ENCODE results near the gene PCDHB8.
"Not testable (repeated sequence)": the region's sequence is repeated elsewhere in the genome, so short reads cannot be mapped to it uniquely, and the experiment has no call there.

The PCDHB8 gene

DNA sequence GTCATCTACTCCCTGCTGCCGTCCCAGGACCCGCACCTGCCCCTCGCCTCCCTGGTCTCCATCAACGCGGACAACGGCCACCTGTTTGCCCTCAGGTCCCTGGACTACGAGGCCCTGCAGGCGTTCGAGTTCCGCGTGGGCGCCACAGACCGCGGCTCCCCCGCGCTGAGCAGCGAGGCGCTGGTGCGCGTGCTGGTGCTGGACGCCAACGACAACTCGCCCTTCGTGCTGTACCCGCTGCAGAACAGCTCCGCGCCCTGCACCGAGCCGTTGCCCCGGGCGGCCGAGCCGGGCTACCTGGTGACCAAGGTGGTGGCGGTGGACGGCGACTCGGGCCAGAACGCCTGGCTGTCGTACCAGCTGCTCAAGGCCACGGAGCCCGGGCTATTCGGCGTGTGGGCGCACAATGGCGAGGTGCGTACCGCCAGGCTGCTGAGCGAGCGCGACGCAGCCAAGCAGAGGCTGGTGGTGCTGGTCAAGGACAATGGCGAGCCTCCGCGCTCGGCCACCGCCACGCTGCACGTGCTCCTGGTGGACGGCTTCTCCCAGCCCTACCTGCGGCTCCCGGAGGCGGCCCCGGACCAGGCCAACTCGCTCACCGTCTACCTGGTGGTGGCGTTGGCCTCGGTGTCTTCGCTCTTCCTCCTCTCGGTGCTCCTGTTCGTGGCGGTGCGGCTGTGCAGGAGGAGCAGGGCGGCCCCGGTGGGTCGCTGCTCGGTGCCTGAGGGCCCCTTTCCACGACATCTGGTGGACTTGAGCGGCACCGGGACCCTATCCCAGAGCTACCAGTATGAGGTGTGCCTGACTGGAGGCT, 3.1 kb upstream of the PCDHB8 start:
- H3K36me3 Mint-ChIP-seq, H3K27ac Mint-ChIP-seq, H3K4me1 Mint-ChIP-seq, ATAC-seq, H3K4me3 Mint-ChIP-seq, H3K9me3 Mint-ChIP-seq: not testable (repeated sequence)
- peaks cover 12% of the 10 kb centered on the region for H3K27me3 Mint-ChIP-seq

DNA sequence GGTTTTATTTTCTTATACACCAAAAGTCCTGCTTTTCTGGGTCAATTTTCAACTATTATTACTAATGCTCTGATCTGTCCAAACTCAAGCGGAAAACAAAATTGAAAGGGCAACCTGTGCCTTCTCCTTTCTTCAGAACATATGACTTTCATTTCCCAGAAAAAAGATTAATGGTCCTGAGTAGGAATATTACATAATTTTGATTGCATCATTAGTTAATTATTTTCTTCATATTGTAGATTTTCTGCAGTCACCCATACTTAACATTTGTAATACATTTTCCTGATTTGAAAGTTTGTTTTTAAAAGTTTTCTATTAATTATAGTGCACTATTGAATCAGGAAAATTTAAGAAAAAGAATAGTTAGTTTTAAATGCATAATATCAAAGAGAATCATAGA, 1.7 kb upstream of the PCDHB8 start:
- Mint-ChIP-seq H3K4me1 (no peaks in the 10 kb centered on the region), H3K4me3 (no peak overlapping the region)

DNA sequence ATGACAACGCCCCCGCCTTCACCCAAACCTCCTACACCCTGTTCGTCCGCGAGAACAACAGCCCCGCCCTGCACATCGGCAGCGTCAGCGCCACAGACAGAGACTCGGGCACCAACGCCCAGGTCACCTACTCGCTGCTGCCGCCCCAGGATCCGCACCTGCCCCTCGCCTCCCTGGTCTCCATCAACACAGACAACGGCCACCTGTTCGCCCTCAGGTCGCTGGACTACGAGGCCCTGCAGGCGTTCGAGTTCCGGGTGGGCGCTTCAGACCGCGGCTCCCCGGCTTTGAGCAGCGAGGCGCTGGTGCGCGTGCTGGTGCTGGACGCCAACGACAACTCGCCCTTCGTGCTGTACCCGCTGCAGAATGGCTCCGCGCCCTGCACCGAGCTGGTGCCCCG, 1.8 kb downstream of the PCDHB8 start:
- not testable (repeated sequence) for H3K4me3 Mint-ChIP-seq, H3K36me3 Mint-ChIP-seq, H3K4me1 Mint-ChIP-seq, ATAC-seq, H3K27ac Mint-ChIP-seq, H3K9me3 Mint-ChIP-seq
- H3K27me3 Mint-ChIP-seq, result peaks cover 24% of the 10 kb centered on the region

More for the DNA sequence above, 1.7 kb upstream of the PCDHB8 start:
- Mint-ChIP-seq H3K36me3 (no peaks in the 10 kb centered on the region), H3K27me3 (peaks cover 6% of the 10 kb centered on the region), H3K9me3 (no peaks in the 10 kb centered on the region), H3K27ac (no peak overlapping the region)
- no peak for ATAC-seq

DNA sequence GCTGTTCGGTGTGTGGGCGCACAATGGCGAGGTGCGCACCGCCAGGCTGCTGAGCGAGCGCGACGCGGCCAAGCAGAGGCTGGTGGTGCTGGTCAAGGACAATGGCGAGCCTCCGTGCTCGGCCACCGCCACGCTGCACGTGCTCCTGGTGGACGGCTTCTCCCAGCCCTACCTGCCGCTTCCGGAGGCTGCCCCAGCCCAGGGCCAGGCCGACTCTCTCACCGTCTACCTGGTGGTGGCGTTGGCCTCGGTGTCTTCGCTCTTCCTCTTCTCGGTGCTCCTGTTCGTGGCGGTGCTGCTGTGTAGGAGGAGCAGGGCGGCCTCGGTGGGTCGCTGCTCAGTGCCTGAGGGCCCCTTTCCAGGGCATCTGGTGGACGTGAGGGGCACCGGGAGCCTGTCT, 2.3 kb downstream of the PCDHB8 start:
- not testable (repeated sequence) for H3K9me3 Mint-ChIP-seq, ATAC-seq, H3K4me1 Mint-ChIP-seq, H3K27ac Mint-ChIP-seq, H3K36me3 Mint-ChIP-seq, H3K4me3 Mint-ChIP-seq
- peaks cover 29% of the 10 kb centered on the region for H3K27me3 Mint-ChIP-seq

DNA sequence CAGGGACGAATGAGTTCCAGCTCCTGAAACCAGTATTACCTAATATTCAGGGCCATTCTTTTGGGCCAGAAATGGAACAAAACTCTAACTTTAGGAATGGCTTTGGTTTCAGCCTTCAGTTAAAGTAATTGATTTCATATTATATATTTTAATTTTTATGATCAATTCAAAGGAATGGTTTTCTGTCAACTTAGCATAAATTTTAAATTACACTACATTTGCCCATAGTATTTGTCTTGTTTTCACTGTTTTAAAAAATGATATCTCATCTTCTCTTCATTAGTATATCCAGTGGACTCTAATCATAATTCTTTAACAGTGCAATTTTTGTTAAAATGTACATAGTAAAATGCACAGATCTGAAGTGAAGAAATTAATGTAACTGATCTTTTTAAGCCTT, 2.7 kb downstream of the PCDHB8 start:
- no peak for ATAC-seq
- no peak overlapping the region for H3K4me3 Mint-ChIP-seq

DNA sequence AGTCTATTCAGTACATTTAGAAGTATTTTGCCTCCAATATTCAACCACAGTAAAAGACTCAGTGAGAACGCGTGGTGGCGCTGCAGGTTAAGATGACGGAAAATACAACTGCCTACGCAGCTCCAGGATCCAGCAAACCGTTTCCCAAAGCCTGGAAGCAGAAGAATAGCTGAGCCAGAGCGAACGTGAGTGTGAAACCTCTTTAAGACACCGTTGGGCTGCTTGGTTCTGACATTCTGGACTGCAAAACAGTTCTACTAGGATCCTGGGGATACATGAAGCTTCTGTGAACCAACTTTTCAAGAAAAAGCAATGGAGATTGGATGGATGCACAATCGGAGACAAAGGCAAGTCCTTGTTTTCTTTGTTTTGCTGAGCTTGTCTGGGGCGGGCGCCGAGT, 4.7 kb downstream of the PCDHB8 start, which contains the start of gene PCDHB16:
Gene PCDHB16, plus strand, starts transcription at position 140 of the 400 bp plus-strand sequence. Its CDS starts 173 bp downstream, at position 313.
- peaks cover 16% of the 10 kb centered on the region for H3K9me3 Mint-ChIP-seq

More for the DNA sequence above, 2.7 kb downstream of the PCDHB8 start:
- Mint-ChIP-seq H3K4me1 (no peaks in the 10 kb centered on the region), H3K36me3 (no peaks in the 10 kb centered on the region), H3K27ac (no peak overlapping the region), H3K27me3 (peaks cover 33% of the 10 kb centered on the region), H3K9me3 (peaks cover 13% of the 10 kb centered on the region)

DNA sequence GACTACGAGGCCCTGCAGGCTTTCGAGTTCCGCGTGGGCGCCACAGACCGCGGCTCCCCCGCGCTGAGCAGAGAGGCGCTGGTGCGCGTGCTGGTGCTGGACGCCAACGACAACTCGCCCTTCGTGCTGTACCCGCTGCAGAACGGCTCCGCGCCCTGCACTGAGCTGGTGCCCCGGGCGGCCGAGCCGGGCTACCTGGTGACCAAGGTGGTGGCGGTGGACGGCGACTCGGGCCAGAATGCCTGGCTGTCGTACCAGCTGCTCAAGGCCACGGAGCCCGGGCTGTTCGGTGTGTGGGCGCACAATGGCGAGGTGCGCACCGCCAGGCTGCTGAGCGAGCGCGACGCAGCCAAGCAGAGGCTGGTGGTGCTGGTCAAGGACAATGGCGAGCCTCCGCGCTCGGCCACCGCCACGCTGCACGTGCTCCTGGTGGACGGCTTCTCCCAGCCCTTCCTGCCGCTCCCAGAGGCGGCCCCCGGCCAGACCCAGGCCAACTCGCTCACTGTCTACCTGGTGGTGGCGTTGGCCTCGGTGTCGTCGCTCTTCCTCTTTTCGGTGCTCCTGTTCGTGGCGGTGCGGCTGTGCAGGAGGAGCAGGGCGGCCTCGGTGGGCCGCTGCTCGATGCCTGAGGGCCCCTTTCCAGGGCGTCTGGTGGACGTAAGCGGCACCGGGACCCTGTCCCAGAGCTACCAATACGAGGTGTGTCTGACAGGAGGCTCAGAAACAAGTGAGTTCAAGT, 6.7 kb downstream of the PCDHB8 start:
- peaks cover 19% of the 10 kb centered on the region for H3K9me3 Mint-ChIP-seq
- H3K36me3 Mint-ChIP-seq, H3K4me1 Mint-ChIP-seq, H3K4me3 Mint-ChIP-seq, ATAC-seq, H3K27ac Mint-ChIP-seq: not testable (repeated sequence)
- H3K27me3 Mint-ChIP-seq, result peaks cover 59% of the 10 kb centered on the region

More for the DNA sequence above, 4.7 kb downstream of the PCDHB8 start, which contains the start of gene PCDHB16:
- H3K27ac Mint-ChIP-seq, result no peak within 1 kb of the TSS
- H3K4me3 Mint-ChIP-seq, result no peak within 1 kb of the TSS
- ATAC-seq, result no peak
- peaks cover 51% of the 10 kb centered on the region for H3K27me3 Mint-ChIP-seq
- no peaks in the 10 kb centered on the region for H3K36me3 Mint-ChIP-seq
- H3K4me1 Mint-ChIP-seq, result peaks cover 7% of the 10 kb centered on the region

DNA sequence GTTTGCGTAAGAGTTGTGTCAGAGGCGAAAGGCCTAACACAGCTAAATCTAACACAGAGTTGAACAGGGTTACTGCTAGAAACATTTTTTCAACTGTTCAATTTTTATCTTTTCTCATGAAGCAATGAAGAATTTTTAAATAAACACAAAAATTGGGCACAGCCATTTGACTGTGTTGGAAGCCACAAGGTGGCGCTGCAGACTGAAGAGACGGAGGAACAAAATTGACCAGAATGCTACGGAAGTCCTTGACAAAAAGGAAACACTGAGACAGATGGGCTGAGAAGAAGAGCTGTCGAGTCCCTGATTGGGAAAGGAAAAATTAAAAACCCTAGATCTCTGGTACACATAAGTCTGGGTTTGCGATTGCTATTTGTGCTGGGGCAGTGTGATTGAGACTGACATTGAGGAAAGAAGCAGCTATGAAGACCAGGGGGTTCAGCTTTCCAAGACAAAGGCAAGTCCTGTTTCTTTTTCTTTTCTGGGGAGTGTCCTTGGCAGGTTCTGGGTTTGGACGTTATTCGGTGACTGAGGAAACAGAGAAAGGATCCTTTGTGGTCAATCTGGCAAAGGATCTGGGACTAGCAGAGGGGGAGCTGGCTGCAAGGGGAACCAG, 9.4 kb downstream of the PCDHB8 start, which contains the start of gene PCDHB9:
Gene PCDHB9, plus strand, starts transcription at position 265 of the 616 bp plus-strand sequence. Its CDS starts 158 bp downstream, at position 423.
- Mint-ChIP-seq H3K9me3 (peaks cover 20% of the 10 kb centered on the region), H3K4me3 (peak within 1 kb of the TSS; percentile 50), H3K27me3 (peaks cover 68% of the 10 kb centered on the region), H3K36me3 (peaks cover 5% of the 10 kb centered on the region), H3K4me1 (peaks cover 10% of the 10 kb centered on the region), H3K27ac (no peak within 1 kb of the TSS)
- ATAC-seq, result no peak

DNA sequence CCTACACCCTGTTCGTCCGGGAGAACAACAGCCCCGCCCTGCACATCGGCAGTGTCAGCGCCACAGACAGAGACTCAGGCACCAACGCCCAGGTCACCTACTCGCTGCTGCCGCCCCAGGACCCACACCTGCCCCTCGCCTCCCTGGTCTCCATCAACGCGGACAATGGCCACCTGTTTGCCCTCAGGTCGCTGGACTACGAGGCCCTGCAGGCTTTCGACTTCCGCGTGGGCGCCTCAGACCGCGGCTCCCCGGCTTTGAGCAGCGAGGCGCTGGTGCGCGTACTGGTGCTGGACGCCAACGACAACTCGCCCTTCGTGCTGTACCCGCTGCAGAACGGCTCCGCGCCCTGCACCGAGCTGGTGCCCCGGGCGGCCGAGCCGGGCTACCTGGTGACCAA, 11.1 kb downstream of the PCDHB8 start:
- not testable (repeated sequence) for H3K36me3 Mint-ChIP-seq, ATAC-seq, H3K27ac Mint-ChIP-seq, H3K4me3 Mint-ChIP-seq
- Mint-ChIP-seq H3K4me1 (peaks cover 14% of the 10 kb centered on the region), H3K27me3 (peaks cover 55% of the 10 kb centered on the region), H3K9me3 (peaks cover 18% of the 10 kb centered on the region)

DNA sequence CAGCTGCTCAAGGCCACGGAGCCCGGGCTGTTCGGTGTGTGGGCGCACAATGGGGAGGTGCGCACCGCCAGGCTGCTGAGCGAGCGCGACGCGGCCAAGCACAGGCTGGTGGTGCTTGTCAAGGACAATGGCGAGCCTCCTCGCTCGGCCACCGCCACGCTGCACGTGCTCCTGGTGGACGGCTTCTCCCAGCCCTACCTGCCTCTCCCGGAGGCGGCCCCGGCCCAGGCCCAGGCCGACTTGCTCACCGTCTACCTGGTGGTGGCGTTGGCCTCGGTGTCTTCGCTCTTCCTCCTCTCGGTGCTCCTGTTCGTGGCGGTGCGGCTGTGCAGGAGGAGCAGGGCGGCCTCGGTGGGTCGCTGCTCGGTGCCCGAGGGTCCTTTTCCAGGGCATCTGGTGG, 11.5 kb downstream of the PCDHB8 start:
- peaks cover 14% of the 10 kb centered on the region for H3K4me1 Mint-ChIP-seq
- H3K9me3 Mint-ChIP-seq, result peaks cover 18% of the 10 kb centered on the region
- H3K27ac Mint-ChIP-seq, ATAC-seq, H3K4me3 Mint-ChIP-seq, H3K36me3 Mint-ChIP-seq: not testable (repeated sequence)
- peaks cover 55% of the 10 kb centered on the region for H3K27me3 Mint-ChIP-seq

DNA sequence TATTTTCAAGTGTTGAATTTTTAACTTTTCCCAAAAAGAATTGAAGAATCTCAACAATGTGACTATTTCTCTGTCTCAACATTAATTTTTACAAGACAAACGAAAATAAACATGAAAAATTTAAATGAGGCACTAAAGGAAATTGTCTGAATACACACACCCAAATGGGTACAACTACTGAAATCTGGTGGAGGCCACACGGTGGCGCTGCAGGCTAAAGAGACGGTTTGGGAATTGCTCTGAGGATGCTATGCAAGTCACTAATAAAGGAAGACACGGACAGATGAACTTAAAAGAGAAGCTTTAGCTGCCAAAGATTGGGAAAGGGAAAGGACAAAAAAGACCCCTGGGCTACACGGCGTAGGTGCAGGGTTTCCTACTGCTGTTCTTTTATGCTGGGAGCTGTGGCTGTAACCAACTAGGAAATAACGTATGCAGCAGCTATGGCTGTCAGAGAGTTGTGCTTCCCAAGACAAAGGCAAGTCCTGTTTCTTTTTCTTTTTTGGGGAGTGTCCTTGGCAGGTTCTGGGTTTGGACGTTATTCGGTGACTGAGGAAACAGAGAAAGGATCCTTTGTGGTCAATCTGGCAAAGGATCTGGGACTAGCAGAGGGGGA, 14.6 kb downstream of the PCDHB8 start, which contains the start of gene PCDHB10:
Gene PCDHB10, plus strand, starts transcription at position 244 of the 616 bp plus-strand sequence. Its CDS starts 200 bp downstream, at position 444.
- H3K27me3 Mint-ChIP-seq, result peaks cover 26% of the 10 kb centered on the region
- no peak within 1 kb of the TSS for H3K4me3 Mint-ChIP-seq

DNA sequence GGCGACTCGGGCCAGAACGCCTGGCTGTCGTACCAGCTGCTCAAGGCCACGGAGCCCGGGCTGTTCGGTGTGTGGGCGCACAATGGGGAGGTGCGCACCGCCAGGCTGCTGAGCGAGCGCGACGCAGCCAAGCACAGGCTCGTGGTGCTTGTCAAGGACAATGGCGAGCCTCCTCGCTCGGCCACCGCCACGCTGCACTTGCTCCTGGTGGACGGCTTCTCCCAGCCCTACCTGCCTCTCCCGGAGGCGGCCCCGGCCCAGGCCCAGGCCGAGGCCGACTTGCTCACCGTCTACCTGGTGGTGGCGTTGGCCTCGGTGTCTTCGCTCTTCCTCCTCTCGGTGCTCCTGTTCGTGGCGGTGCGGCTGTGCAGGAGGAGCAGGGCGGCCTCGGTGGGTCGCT, 16.7 kb downstream of the PCDHB8 start:
- H3K9me3 Mint-ChIP-seq, result peaks cover 13% of the 10 kb centered on the region
- not testable (repeated sequence) for H3K36me3 Mint-ChIP-seq, ATAC-seq, H3K4me3 Mint-ChIP-seq, H3K27ac Mint-ChIP-seq, H3K4me1 Mint-ChIP-seq
- H3K27me3 Mint-ChIP-seq, result peaks cover 31% of the 10 kb centered on the region

More for the DNA sequence above, 14.6 kb downstream of the PCDHB8 start, which contains the start of gene PCDHB10:
- ATAC-seq, result no peak
- Mint-ChIP-seq H3K36me3 (peaks cover 7% of the 10 kb centered on the region), H3K9me3 (peaks cover 11% of the 10 kb centered on the region), H3K4me1 (peaks cover 8% of the 10 kb centered on the region), H3K27ac (no peak within 1 kb of the TSS)

DNA sequence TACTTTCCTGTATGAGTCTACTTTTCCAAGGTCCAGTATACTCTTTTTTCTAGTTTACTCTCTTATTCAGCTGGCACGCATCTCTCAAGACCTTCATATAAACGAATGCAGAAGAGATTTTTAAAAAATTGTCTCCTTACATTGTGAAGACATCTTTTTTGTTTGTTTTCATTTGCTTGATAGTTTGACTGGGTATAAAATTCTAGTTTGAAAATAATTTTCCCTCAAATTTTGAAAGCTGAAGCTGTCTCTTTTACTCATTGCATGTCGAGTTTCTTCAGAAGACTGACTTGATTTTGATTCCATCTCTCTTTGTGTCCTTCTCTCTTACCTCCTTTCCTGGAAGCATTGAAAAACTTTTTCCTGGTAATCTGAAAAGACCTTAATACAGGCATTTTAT, 18.8 kb downstream of the PCDHB8 start:
- peaks cover 5% of the 10 kb centered on the region for H3K4me1 Mint-ChIP-seq

DNA sequence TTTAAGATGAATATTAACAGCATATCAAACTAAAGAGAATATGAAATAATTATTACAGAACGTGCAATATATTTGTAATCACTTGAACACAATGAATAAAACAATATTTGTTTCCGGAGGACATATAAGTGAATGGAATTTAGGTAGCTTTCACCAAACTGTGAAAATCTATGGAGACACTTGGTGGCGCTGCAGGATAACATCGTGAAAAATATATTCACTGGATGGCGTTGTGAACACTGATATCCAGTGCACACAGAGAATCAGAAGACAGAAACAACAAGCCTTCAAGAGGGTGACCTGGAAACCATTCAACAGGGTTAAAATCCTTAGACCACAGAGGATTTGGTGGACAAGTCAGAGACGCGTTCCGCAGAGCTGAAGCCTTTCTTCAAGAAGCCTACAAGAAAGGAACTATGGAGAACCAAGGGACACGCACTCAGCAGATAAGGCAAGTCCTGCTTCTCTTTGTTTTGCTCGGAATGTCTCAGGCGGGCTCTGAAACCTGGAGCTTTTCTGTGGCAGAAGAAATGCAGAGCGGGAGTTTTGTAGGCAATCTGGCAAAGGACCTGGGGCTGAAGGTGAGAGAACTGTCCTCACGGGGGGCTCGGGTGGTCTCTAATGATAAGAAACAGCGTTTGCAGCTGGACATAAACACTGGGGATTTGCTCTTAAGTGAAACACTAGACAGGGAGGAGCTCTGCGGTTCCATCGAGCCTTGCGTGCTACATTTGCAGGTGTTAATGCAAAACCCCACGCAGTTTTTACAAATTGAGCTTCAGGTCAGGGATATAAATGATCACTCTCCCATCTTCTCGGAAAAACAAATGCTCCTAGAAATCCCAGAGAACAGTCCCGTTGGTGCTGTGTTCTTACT, 22.0 kb downstream of the PCDHB8 start, which contains the start of gene PCDHB11:
Gene PCDHB11, plus strand, starts transcription at position 269 of the 877 bp plus-strand sequence. Its CDS starts 148 bp downstream, at position 417.
- ATAC-seq, result no peak
- Mint-ChIP-seq H3K4me3 (no peak within 1 kb of the TSS), H3K9me3 (peaks cover 6% of the 10 kb centered on the region), H3K4me1 (no peaks in the 10 kb centered on the region), H3K27ac (no peak within 1 kb of the TSS), H3K36me3 (no peaks in the 10 kb centered on the region), H3K27me3 (peaks cover 18% of the 10 kb centered on the region)

More for the DNA sequence above, 18.8 kb downstream of the PCDHB8 start:
- ATAC-seq, result no peak
- Mint-ChIP-seq H3K36me3 (peaks cover 7% of the 10 kb centered on the region), H3K9me3 (peaks cover 13% of the 10 kb centered on the region), H3K27me3 (peaks cover 23% of the 10 kb centered on the region), H3K4me3 (no peak overlapping the region), H3K27ac (no peak overlapping the region)

Measured in stimulated activated memory B cell treated with anti-CD40 and anti-IgM and Interleukin-4, amounts not matched to agents 10 μg/mL and 1 μg/mL and 100 μg/mL, for 72 hours (primary cell).